HEK293 (cell line): ENCODE results near the gene LDLRAD4.

Experiments used
- CTCF ChIP-seq: fragments of 450-650 bp; formaldehyde crosslinking; IDR thresholded peaks from 2 replicates; pipeline ENCODE4 v1.5.1; 2016; ENCODE audit warnings: missing biosample characterization, missing genetic modification characterization
- KLF1 ChIP-seq: fragments of 450-650 bp; formaldehyde crosslinking; IDR thresholded peaks from 2 replicates; pipeline ENCODE4 v1.5.1; 2016; ENCODE audit warnings: missing biosample characterization, missing genetic modification characterization
- SETDB1 ChIP-seq: IDR thresholded peaks from one replicate; pipeline ENCODE4 v1.6.1; 2017; ENCODE audit warnings: mild to moderate bottlenecking, low read length, moderate library complexity, mixed read lengths; ENCODE audit not compliant: insufficient read length
- ZBTB20 ChIP-seq: fragments of 450-650 bp; formaldehyde crosslinking; IDR thresholded peaks from 2 replicates; pipeline ENCODE4 v1.5.1; 2016; ENCODE audit warnings: missing biosample characterization, missing genetic modification characterization
- ZNF274 ChIP-seq, 2 experiments: fragments of 200-500 bp in 1 of 2; fragments of 450-650 bp in 1 of 2; sonication (Bioruptor generic) in 1 of 2; formaldehyde crosslinking in 1 of 2; IDR thresholded peaks; 2 replicates each; pipeline versions ENCODE4 v1.5.1 to v1.6.1; 2014 to 2016; ENCODE audit warnings: borderline replicate concordance in 1 of 2, inconsistent platforms in 1 of 2, low read length in 1 of 2, missing biosample characterization in 1 of 2, missing genetic modification characterization in 1 of 2
- ZNF423 ChIP-seq: fragments of 450-650 bp; formaldehyde crosslinking; IDR thresholded peaks from 2 replicates; pipeline ENCODE4 v1.5.1; 2016; ENCODE audit warnings: missing biosample characterization, missing genetic modification characterization
- ZNF558 ChIP-seq: fragments of 450-650 bp; formaldehyde crosslinking; IDR thresholded peaks from 2 replicates; pipeline ENCODE4 v1.5.1; 2016; ENCODE audit warnings: missing biosample characterization, missing genetic modification characterization
- ZNF670 ChIP-seq: fragments of 450-650 bp; formaldehyde crosslinking; IDR thresholded peaks from 2 replicates; pipeline ENCODE4 v1.5.1; 2016; ENCODE audit warnings: missing biosample characterization, missing genetic modification characterization, low read depth
- ZSCAN18 ChIP-seq: fragments of 450-650 bp; formaldehyde crosslinking; IDR thresholded peaks from 2 replicates; pipeline ENCODE4 v1.5.1; 2016; ENCODE audit warnings: missing biosample characterization, missing genetic modification characterization
- TF ChIP-seq, protein P1 (sequence below): fragments of 450-650 bp; formaldehyde crosslinking; conservative IDR thresholded peaks from 2 replicates; pipeline ENCODE4 v1.5.1; 2016; ENCODE audit warnings: low read depth, missing biosample characterization, missing genetic modification characterization
- TF ChIP-seq, protein P2 (sequence below): fragments of 450-650 bp; formaldehyde crosslinking; IDR thresholded peaks from 2 replicates; pipeline ENCODE4 v1.5.1; 2016; ENCODE audit warnings: missing biosample characterization, missing genetic modification characterization

DNA sequence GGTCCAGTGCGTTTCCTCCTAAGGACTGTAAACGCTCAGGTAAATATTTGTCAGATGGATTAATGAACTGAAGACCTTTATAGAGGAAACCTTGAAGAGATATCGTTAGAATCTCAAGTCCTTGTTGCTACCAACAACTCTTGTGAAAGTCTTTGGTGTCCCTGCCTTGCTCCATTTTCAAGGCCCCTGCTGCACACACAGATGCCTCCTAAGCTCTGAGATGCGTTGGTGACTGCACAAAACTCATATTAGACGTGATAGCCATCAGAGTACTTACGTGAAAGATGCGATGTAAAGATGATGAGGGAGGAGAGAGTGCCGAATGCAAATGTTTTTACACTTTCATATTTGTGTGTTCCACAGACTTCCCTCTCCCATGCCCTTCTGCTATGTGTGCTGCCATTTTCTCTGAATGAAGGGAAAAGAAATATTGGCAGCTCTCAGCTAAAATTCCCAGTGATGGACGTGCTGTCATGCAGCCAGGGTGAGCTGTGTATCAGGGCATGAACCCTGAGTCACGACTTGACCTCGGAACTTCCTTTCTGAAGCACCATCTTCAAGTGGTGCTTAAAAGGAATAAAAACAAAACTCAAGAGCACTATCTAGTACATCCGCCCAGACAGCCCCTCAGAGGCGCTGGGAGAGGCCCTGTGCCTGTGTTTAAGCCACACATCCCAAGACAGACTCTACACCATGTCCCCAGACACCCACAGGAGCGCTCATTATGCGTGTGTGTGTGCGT is 390.4 kb downstream of the LDLRAD4 start:
- TF ChIP-seq, protein P1, sequence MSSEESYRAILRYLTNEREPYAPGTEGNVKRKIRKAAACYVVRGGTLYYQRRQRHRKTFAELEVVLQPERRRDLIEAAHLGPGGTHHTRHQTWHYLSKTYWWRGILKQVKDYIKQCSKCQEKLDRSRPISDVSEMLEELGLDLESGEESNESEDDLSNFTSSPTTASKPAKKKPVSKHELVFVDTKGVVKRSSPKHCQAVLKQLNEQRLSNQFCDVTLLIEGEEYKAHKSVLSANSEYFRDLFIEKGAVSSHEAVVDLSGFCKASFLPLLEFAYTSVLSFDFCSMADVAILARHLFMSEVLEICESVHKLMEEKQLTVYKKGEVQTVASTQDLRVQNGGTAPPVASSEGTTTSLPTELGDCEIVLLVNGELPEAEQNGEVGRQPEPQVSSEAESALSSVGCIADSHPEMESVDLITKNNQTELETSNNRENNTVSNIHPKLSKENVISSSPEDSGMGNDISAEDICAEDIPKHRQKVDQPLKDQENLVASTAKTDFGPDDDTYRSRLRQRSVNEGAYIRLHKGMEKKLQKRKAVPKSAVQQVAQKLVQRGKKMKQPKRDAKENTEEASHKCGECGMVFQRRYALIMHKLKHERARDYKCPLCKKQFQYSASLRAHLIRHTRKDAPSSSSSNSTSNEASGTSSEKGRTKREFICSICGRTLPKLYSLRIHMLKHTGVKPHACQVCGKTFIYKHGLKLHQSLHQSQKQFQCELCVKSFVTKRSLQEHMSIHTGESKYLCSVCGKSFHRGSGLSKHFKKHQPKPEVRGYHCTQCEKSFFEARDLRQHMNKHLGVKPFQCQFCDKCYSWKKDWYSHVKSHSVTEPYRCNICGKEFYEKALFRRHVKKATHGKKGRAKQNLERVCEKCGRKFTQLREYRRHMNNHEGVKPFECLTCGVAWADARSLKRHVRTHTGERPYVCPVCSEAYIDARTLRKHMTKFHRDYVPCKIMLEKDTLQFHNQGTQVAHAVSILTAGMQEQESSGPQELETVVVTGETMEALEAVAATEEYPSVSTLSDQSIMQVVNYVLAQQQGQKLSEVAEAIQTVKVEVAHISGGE (tag by site-specific recombination): no peak
- TF ChIP-seq, protein P2, sequence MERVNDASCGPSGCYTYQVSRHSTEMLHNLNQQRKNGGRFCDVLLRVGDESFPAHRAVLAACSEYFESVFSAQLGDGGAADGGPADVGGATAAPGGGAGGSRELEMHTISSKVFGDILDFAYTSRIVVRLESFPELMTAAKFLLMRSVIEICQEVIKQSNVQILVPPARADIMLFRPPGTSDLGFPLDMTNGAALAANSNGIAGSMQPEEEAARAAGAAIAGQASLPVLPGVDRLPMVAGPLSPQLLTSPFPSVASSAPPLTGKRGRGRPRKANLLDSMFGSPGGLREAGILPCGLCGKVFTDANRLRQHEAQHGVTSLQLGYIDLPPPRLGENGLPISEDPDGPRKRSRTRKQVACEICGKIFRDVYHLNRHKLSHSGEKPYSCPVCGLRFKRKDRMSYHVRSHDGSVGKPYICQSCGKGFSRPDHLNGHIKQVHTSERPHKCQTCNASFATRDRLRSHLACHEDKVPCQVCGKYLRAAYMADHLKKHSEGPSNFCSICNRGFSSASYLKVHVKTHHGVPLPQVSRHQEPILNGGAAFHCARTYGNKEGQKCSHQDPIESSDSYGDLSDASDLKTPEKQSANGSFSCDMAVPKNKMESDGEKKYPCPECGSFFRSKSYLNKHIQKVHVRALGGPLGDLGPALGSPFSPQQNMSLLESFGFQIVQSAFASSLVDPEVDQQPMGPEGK: no peak
- no peak for TF ChIP-seq ZNF670 (tag by site-specific recombination)
- TF ChIP-seq ZSCAN18 (tag by site-specific recombination): no peak
- TF ChIP-seq CTCF (tag by site-specific recombination): no peak
- no peak for TF ChIP-seq ZNF558
- TF ChIP-seq KLF1: no peak
- TF ChIP-seq SETDB1: no peak
- no peak for TF ChIP-seq ZNF423 (tag by site-specific recombination)
- no peak for TF ChIP-seq ZBTB20 (tag by site-specific recombination)
- TF ChIP-seq ZNF274 (IDR thresholded peaks at IDR 0.05; ENCODE audit: low read length): no peak
- TF ChIP-seq ZNF274 (tag by site-specific recombination; IDR thresholded peaks at IDR 0.05; ENCODE audit: borderline replicate concordance): no peak
